MCF 10A (cell line): ENCODE measurements around the gene HADHA. TPM values are rescaled to one million over a fixed set of nuclear protein-coding genes. Genes with fewer than 3 reads are reported as not detected.

ENCODE experiments used
- BruUV-seq: library from RNA; stranded (reverse); fragments of 400-500 nt; replicated peaks from 2 replicates; lab custom pipeline; 2021; lab: Mats Ljungman, UMichigan
- CTCF ChIA-PET: fragments of 300-600 bp; sonication (Branson Sonifier 250); formaldehyde crosslinking; extraction: SDS; loops from one replicate; lab custom pipeline; 2021; ENCODE audit warnings: antibody characterized with exemption, inconsistent platforms; lab: Yijun Ruan, JAX
- POLR2A ChIA-PET: fragments of 300-600, 350-650 bp; sonication (Branson Sonifier 250); formaldehyde crosslinking; extraction: SDS; loops from one replicate; lab custom pipeline; 2020; ENCODE audit warnings: antibody characterized with exemption, inconsistent platforms; lab: Yijun Ruan, JAX
- DNase-seq: peaks from one replicate; pipeline ENCODE4 v3.0.0-alpha.2; 2018; ENCODE audit not compliant: unreplicated experiment
- H3K27ac Mint-ChIP-seq: one replicate; pipeline ENCODE4 v1.8.0; 2022; ENCODE audit warnings: mild to moderate bottlenecking, low read depth, mixed read lengths; ENCODE audit not compliant: unreplicated experiment
- H3K27me3 Mint-ChIP-seq: one replicate; pipeline ENCODE4 v1.8.0; 2022; ENCODE audit warnings: mixed read lengths; ENCODE audit not compliant: insufficient read depth, unreplicated experiment
- H3K36me3 Mint-ChIP-seq: one replicate; pipeline ENCODE4 v1.8.0; 2022; ENCODE audit warnings: mild to moderate bottlenecking, moderate library complexity, mixed read lengths; ENCODE audit not compliant: insufficient read depth, unreplicated experiment
- H3K4me1 Mint-ChIP-seq: one replicate; pipeline ENCODE4 v1.8.0; 2022; ENCODE audit warnings: mixed read lengths; ENCODE audit not compliant: insufficient read depth, unreplicated experiment
- H3K4me3 Mint-ChIP-seq: one replicate; pipeline ENCODE4 v1.8.0; 2022; ENCODE audit warnings: mild to moderate bottlenecking, moderate library complexity, mixed read lengths; ENCODE audit not compliant: unreplicated experiment
- H3K9me3 Mint-ChIP-seq: one replicate; pipeline ENCODE4 v1.8.0; 2022; ENCODE audit warnings: mixed read lengths; ENCODE audit not compliant: unreplicated experiment
- CTCF ChIP-seq: fragments of 200-600 bp; IDR thresholded peaks from one replicate; pipeline ENCODE4 v1.8.0; 2022; ENCODE audit warnings: antibody characterized with exemption, mild to moderate bottlenecking; ENCODE audit not compliant: unreplicated experiment
- intact Hi-C: fragments of 100-400 bp; cut with micrococcal nuclease; formaldehyde crosslinking; loops from 2 replicates; pipeline ENCODE4 v1.14.1; 2022
- total RNA-seq: library from RNA; stranded (reverse); gene quantifications from 2 replicates; pipeline ENCODE4 v1.2.3, GENCODE V29; 2022

HADHA gene
- total RNA-seq, 1 experiment from 2014 or later, result 152 TPM

GRCh38 chr2:26161926-26162325 lies 82.5 kb downstream of the HADHA start:
- TF ChIP-seq CTCF, result no peak
- intact Hi-C loops, result no loop called here
- CTCF ChIA-PET, result interaction anchor here (0.5 kb wide), 1 partner anchor 324 kb away, joined by 4 read pairs; no protein-coding TSS in a partner anchor
- no peaks in the 10 kb centered on the region for H3K27me3 Mint-ChIP-seq
- no peak overlapping the region for H3K27ac Mint-ChIP-seq
- no peak for DNase-seq
- no peaks in the 10 kb centered on the region for H3K36me3 Mint-ChIP-seq
- no peaks in the 10 kb centered on the region for H3K9me3 Mint-ChIP-seq
- POLR2A ChIA-PET, result interaction anchor here (0.7 kb wide), 1 partner anchor 219 kb away, joined by 3 read pairs; no protein-coding TSS in a partner anchor
- no peaks in the 10 kb centered on the region for H3K4me1 Mint-ChIP-seq
- BruUV-seq, result no TSS peak
- H3K4me3 Mint-ChIP-seq, result no peak overlapping the region

GRCh38 chr2:26157580-26157979 lies 86.9 kb downstream of the HADHA start:
- ChIA-PET CTCF (interaction anchor here (0.7 kb wide), 1 partner anchor 454 kb away, joined by 4 read pairs; no protein-coding TSS in a partner anchor), POLR2A (interaction anchor here (0.6 kb wide), 1 partner anchor 23 kb away, joined by 3 read pairs; no protein-coding TSS in a partner anchor)
- Mint-ChIP-seq H3K36me3 (no peaks in the 10 kb centered on the region), H3K9me3 (no peaks in the 10 kb centered on the region), H3K27ac (no peak overlapping the region), H3K27me3 (no peaks in the 10 kb centered on the region), H3K4me3 (no peak overlapping the region), H3K4me1 (no peaks in the 10 kb centered on the region)
- TF ChIP-seq CTCF, result no peak
- BruUV-seq, result no TSS peak
- intact Hi-C loops, result no loop called here
- no peak for DNase-seq

- Mint-ChIP-seq H3K9me3 (no peaks in the 10 kb centered on the region), H3K4me3 (no peak overlapping the region), H3K27ac (no peak overlapping the region), H3K36me3 (peaks cover 4% of the 10 kb centered on the region), H3K4me1 (peaks cover 2% of the 10 kb centered on the region), H3K27me3 (peaks cover 12% of the 10 kb centered on the region)
- POLR2A ChIA-PET, result interaction anchor here (0.9 to 1.1 kb wide), 2 partner anchors 10 to 177 kb away, joined by 3 read pairs; no protein-coding TSS in a partner anchor
- BruUV-seq, result no TSS peak
- CTCF ChIA-PET, result no interaction called here
- intact Hi-C loops, result no loop called here
- no peak for DNase-seq
- TF ChIP-seq CTCF, result no peak
Observed at GRCh38 chr2:26150243-26150642, 94.2 kb downstream of the HADHA start.

- Mint-ChIP-seq H3K27ac (no peak overlapping the region), H3K4me3 (no peak overlapping the region), H3K27me3 (peaks cover 12% of the 10 kb centered on the region), H3K4me1 (peaks cover 6% of the 10 kb centered on the region), H3K9me3 (no peaks in the 10 kb centered on the region), H3K36me3 (peaks cover 4% of the 10 kb centered on the region)
- ChIA-PET POLR2A (interaction anchor here (1.1 kb wide), 1 partner anchor 12 kb away, joined by 4 read pairs; no protein-coding TSS in a partner anchor), CTCF (interaction anchor here (0.6 to 2.5 kb wide), 4 partner anchors 157 to 541 kb away, joined by 3 to 23 read pairs (median 6); no protein-coding TSS in a partner anchor)
- TF ChIP-seq CTCF, result no peak
- BruUV-seq, result no TSS peak
- intact Hi-C loops, result loop anchor here (5.0 kb wide), 1 partner anchor 541 kb away; no protein-coding TSS in a partner anchor
- no peak for DNase-seq
Observed at GRCh38 chr2:26148501-26148900, 95.9 kb downstream of the HADHA start.
